ENCODE measurements around the gene ROPN1L. TPM values are rescaled to one million over a fixed set of nuclear protein-coding genes. Genes with fewer than 3 reads are reported as not detected.

The ROPN1L gene
- total RNA-seq, 1 experiment from 2014 or later: 0.40 TPM

DNA sequence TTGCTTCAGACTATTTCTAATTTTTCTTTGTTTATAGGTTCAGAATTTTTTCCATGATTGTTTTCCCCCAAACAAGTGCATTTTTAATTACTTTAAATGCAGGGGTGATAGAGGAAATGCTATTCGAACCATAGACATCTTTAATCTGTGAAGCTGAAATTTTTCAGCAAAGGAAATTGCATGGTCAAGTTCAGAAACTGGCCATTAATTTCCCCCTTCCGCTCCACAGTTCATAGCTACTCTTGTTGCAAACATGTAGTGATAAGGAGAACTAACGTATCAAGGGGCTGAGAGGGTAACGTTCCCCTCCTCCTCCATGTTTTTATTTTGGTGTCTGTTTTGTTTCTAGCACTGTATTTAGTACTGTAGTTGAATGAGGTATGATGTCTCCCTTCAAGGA lies 3.4 kb upstream of the ROPN1L start:
- Mint-ChIP-seq H3K9me3 (ENCODE audit: low read depth, unreplicated experiment) (no peaks in the 10 kb centered on the region), H3K4me3 (ENCODE audit: low read depth, unreplicated experiment) (no peak overlapping the region), H3K27me3 (ENCODE audit: unreplicated experiment) (no peaks in the 10 kb centered on the region), H3K36me3 (ENCODE audit: insufficient read depth, unreplicated experiment) (peaks cover 23% of the 10 kb centered on the region), H3K27ac (ENCODE audit: unreplicated experiment) (no peak overlapping the region), H3K4me1 (ENCODE audit: low read depth, unreplicated experiment) (no peaks in the 10 kb centered on the region)
- intact Hi-C loops (cut with micrococcal nuclease; ENCODE audit: unreplicated experiment): loop anchor here (5.0 kb wide), 1 partner anchor 156 kb away; no protein-coding TSS in a partner anchor
- no TSS peak for BruUV-seq (replicated peaks)
- DNase-seq: no peak
- TF ChIP-seq, protein P1, sequence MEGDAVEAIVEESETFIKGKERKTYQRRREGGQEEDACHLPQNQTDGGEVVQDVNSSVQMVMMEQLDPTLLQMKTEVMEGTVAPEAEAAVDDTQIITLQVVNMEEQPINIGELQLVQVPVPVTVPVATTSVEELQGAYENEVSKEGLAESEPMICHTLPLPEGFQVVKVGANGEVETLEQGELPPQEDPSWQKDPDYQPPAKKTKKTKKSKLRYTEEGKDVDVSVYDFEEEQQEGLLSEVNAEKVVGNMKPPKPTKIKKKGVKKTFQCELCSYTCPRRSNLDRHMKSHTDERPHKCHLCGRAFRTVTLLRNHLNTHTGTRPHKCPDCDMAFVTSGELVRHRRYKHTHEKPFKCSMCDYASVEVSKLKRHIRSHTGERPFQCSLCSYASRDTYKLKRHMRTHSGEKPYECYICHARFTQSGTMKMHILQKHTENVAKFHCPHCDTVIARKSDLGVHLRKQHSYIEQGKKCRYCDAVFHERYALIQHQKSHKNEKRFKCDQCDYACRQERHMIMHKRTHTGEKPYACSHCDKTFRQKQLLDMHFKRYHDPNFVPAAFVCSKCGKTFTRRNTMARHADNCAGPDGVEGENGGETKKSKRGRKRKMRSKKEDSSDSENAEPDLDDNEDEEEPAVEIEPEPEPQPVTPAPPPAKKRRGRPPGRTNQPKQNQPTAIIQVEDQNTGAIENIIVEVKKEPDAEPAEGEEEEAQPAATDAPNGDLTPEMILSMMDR (IDR thresholded peaks at IDR 0.05; ENCODE audit: unreplicated experiment): no peak
- CTCF ChIA-PET: no interaction called here

DNA sequence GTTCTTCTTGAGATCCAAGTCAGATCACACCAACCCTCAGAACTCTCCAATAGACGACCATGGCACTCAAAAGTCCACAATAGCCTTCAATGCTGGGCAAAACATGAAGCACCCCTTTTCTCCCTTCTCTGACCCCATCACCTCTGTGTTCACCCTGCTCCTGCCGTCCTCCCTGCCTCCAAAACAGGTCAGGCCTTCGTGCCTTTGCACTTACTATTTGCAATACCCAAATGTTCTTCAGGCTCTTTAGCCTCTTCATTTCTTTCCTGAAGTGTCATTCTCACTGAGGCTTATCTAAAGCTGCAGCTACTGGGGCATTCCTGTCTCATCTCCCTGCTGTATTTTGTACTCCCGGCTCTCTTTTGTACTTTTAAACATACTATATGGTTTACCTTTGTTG lies 2.0 kb upstream of the ROPN1L start:
- intact Hi-C loops (cut with micrococcal nuclease; ENCODE audit: unreplicated experiment): loop anchor here (5.0 kb wide), 1 partner anchor 157 kb away; no protein-coding TSS in a partner anchor
- no peak for DNase-seq
- Mint-ChIP-seq H3K4me3 (ENCODE audit: low read depth, unreplicated experiment) (no peak overlapping the region), H3K9me3 (ENCODE audit: low read depth, unreplicated experiment) (no peaks in the 10 kb centered on the region), H3K27ac (ENCODE audit: unreplicated experiment) (no peak overlapping the region), H3K36me3 (ENCODE audit: insufficient read depth, unreplicated experiment) (peaks cover 15% of the 10 kb centered on the region), H3K27me3 (ENCODE audit: unreplicated experiment) (no peaks in the 10 kb centered on the region), H3K4me1 (ENCODE audit: low read depth, unreplicated experiment) (no peaks in the 10 kb centered on the region)
- BruUV-seq (replicated peaks): no TSS peak
- TF ChIP-seq, protein P1 (IDR thresholded peaks at IDR 0.05; ENCODE audit: unreplicated experiment): no peak
- CTCF ChIA-PET: interaction anchor here (0.6 kb wide), 1 partner anchor 183 kb away, joined by 3 read pairs; no protein-coding TSS in a partner anchor

DNA sequence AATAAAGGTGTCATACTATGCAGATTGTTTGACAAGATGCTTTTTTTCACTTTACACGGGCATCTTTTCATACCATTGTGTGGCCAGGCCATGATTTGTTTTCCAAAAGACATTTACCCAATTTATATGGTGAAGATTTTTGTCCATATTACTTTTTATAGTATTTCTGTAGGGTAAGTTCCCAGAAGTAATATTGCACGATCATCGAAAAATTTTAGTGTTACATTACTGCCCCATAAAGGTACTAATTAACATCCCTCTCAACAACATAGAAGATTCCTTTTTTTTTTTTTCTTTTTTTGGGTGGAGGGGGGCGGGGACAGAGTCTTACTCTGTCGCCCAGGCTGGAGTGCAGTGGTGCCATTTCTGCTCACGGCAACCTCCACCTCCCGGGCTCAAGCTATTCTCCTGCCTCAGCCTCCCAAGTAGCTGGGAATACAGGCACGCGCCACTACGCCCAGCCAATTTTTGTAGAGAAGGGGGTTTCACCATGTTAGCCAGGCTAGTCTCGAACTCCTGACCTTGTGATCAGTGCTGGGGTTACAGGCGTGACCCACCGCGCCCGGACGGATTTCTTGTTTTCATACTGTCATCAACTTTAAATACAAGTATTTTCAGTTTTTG lies 1.2 kb upstream of the ROPN1L start:
- TF ChIP-seq, protein P1 (IDR thresholded peaks at IDR 0.05; ENCODE audit: unreplicated experiment): no peak
- no TSS peak for BruUV-seq (replicated peaks)
- no peak for DNase-seq
- CTCF ChIA-PET: interaction anchor here (0.7 to 1.6 kb wide), 3 partner anchors 27 to 187 kb away, joined by 3 to 6 read pairs (median 3); no protein-coding TSS in a partner anchor
- no peaks in the 10 kb centered on the region for H3K9me3 Mint-ChIP-seq (ENCODE audit: low read depth, unreplicated experiment)
- peaks cover 15% of the 10 kb centered on the region for H3K36me3 Mint-ChIP-seq (ENCODE audit: insufficient read depth, unreplicated experiment)
- no peaks in the 10 kb centered on the region for H3K4me1 Mint-ChIP-seq (ENCODE audit: low read depth, unreplicated experiment)
- no peaks in the 10 kb centered on the region for H3K27me3 Mint-ChIP-seq (ENCODE audit: unreplicated experiment)
- H3K27ac Mint-ChIP-seq (ENCODE audit: unreplicated experiment): no peak overlapping the region
- intact Hi-C loops (cut with micrococcal nuclease; ENCODE audit: unreplicated experiment): no loop called here
- peak overlapping the region; percentile 87 for H3K4me3 Mint-ChIP-seq (ENCODE audit: low read depth, unreplicated experiment)

DNA sequence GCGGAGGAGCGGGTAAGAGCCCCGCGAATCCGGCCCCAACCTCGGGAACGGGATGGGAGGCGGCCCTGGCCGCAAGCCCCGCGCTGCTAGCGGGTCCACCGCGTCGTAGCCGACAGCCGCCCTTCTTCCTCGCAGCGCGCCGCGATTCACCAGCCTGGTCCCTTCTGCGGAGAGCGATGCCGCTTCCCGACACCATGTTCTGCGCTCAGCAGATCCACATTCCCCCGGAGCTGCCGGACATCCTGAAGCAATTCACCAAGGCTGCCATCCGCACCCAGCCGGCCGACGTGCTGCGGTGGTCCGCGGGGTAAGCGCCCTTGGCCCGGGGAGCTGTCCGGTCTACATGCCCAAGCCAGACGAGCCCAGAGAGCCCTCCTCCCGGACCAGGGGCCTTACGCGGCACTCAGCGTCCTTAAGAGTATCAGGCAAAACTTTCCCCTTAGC lies 335 bp downstream of the ROPN1L start:
- TF ChIP-seq, protein P1 (IDR thresholded peaks at IDR 0.05; ENCODE audit: unreplicated experiment): no peak
- Mint-ChIP-seq H3K9me3 (ENCODE audit: low read depth, unreplicated experiment) (no peaks in the 10 kb centered on the region), H3K27ac (ENCODE audit: unreplicated experiment) (no peak overlapping the region), H3K4me1 (ENCODE audit: low read depth, unreplicated experiment) (no peaks in the 10 kb centered on the region), H3K27me3 (ENCODE audit: unreplicated experiment) (no peaks in the 10 kb centered on the region), H3K4me3 (ENCODE audit: low read depth, unreplicated experiment) (peak overlapping the region; percentile 87), H3K36me3 (ENCODE audit: insufficient read depth, unreplicated experiment) (peaks cover 15% of the 10 kb centered on the region)
- CTCF ChIA-PET: interaction anchor here (0.9 to 1.6 kb wide), 2 partner anchors 11 to 186 kb away, joined by 3 to 6 read pairs; no protein-coding TSS in a partner anchor
- no TSS peak for BruUV-seq (replicated peaks)
- DNase-seq: no peak
- intact Hi-C loops (cut with micrococcal nuclease; ENCODE audit: unreplicated experiment): no loop called here
